ENCODE data around the gene ODF2L. TPM values are rescaled to one million over a fixed set of nuclear protein-coding genes. Genes with fewer than 3 reads are reported as not detected.

Gene ODF2L, protein sequence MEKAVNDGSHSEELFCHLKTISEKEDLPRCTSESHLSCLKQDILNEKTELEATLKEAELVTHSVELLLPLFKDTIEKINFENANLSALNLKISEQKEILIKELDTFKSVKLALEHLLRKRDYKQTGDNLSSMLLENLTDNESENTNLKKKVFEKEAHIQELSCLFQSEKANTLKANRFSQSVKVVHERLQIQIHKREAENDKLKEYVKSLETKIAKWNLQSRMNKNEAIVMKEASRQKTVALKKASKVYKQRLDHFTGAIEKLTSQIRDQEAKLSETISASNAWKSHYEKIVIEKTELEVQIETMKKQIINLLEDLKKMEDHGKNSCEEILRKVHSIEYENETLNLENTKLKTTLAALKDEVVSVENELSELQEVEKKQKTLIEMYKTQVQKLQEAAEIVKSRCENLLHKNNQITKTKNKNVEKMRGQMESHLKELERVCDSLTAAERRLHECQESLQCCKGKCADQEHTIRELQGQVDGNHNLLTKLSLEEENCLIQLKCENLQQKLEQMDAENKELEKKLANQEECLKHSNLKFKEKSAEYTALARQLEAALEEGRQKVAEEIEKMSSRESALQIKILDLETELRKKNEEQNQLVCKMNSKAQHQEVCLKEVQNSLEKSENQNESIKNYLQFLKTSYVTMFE
- total RNA-seq: 23.0 TPM

GRCh38 chr1:86395751-86396497 is at the start of gene ODF2L:
TSS of gene ODF2L (minus strand) at chr1:86396323. CDS start at chr1:86387027, 9,296 bp downstream.
- ATAC-seq: peak; percentile 99

GRCh38 chr1:86445919-86446318 is 49.8 kb upstream of the ODF2L start:
- ATAC-seq: no peak

DNA sequence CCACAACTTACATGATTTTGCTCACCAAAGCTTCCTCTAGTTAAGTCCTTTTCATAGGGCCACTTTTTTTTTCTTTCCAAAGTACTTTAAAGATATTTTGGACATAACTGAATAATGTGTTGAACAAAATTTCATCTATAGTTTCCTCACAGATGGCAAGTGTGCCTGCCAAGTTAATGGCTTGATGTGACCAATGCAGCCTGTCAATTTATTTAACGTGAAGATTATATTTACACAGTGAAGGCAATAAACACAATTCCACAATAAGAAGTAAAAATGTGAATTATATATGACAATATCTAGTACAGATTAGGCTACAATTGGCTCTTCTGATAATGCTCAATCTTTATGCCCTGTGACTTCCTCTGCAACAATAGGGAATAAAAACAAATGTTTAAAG is 45.9 kb upstream of the ODF2L start:
- no peak for ATAC-seq

GRCh38 chr1:86441581-86441980 is 45.5 kb upstream of the ODF2L start:
- no peak for ATAC-seq

- no peak for ATAC-seq
These were observed 39.9 kb upstream of the ODF2L start for GRCh38 chr1:86436041-86436440.

DNA sequence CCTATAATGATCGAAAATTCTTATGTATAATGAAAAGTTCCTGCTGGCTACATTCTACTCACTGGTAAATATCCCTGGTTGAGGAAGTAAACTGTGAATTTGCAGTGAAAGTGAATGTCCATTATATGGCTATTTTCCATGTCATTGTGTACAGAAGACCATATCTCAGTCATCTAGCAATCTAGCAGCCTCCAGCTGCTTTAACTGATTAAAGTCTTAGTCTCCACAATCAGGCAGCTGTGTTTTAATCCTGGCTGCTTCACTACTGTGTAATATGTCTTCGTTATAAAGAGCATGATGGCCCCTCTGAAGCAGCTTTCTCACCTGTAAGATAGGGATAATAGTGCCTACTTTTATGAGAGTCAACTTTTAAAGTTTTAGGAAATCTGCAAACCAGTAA is 39.2 kb upstream of the ODF2L start:
- ATAC-seq: no peak

DNA sequence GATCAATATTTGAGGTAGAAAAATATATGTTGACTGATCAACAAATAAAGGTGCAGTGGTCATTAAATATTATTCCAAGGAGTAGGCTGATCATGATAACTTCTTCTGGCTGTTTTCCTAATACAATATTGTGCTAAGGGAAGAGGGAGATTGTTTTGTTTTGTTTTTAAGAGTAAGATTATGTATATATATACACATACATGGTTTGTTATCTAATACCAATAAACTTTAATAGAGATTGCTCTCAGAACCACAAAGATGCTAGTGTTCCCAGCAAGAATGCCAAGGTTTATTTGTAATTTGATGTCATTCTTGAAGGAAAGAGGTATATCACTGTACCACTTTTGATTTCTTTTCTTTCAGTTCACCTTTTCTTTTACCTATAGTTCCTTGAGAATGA is 37.9 kb upstream of the ODF2L start:
- ATAC-seq: no peak

DNA sequence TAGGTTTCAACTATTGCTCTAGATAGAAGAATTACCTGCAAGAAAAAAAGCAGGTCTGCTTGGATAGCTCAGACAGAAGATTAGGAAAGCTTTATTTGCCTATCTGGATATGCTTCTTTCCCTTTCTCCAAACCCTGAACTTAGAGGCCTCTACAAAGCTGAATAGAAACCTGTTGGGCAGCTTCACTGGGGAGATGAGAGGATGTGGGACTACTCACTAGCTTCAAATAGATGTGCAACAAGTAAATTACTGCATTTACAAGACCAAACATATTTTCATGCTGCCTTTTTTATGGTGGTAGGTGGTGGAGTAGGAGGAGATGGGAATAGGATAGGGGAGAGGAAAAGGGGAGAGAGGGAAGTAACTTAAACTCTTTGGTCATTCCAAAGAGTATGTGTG is 34.3 kb upstream of the ODF2L start:
- ATAC-seq: peak; percentile 89

DNA sequence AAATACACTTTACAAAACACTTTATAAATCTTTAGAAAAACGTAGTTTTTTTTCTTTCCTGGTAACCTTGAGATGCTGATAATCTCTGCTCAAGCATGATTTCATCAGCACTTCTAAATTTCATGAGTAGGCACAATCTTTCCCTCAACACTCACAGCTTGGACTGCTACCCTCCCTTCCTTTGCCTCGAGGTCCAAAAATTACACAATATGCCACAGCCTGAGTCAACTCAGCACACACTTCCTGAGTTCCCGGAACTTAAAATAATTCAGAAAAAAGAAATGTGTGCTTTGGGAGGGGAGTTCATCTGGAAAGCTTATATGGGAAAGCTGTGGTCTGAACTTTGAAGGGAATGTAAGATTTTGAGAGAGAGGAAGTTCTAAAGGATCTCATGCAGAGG is 33.7 kb upstream of the ODF2L start:
- ATAC-seq: peak; percentile 96

- no peak for ATAC-seq
These were observed 33.1 kb upstream of the ODF2L start for GRCh38 chr1:86429122-86429725.

- peak; percentile 88 for ATAC-seq
These were observed 27.8 kb upstream of the ODF2L start, which contains the start of gene CLCA2 for GRCh38 chr1:86423873-86424272. TSS of gene CLCA2 (plus strand) at chr1:86424171. CDS start at chr1:86424248, 77 bp downstream.

- no peak for ATAC-seq
These were observed 27.4 kb upstream of the ODF2L start for GRCh38 chr1:86423473-86423872.

DNA sequence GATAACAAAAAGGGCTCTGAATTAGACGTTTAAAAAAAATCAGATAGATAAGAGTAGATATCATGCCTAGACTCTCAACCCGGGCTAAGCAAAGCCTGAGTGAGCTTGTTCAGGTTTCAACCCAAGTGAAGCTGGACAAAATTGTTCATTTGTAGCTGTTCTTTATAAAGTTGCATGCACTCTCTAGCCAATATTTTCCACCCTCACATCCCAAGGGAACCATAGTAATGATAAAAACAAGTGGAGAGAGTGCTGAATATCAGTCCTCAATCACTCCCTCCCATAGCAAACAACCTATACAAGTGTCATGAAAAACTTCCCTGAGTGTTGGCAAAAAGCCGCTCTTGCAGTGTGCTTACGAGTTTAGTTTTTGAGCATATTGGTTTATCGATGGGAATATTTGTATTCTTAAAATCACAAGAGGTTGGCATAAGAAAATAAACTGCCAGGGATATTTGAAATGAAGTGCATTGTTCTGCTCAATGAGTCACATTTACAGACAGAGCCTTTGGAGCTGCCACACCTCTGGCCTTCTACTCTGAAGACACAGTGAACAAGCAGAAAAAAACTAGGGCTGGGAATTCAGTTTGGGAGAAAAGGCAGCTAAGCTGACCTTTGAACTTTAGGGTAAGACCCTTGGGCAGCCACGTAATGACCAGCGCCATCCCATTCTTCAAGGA is 25.6 kb upstream of the ODF2L start:
- peak; percentile 65 for ATAC-seq

- peak; percentile 57 for ATAC-seq
These were observed 23.3 kb upstream of the ODF2L start for GRCh38 chr1:86419277-86419903.

DNA sequence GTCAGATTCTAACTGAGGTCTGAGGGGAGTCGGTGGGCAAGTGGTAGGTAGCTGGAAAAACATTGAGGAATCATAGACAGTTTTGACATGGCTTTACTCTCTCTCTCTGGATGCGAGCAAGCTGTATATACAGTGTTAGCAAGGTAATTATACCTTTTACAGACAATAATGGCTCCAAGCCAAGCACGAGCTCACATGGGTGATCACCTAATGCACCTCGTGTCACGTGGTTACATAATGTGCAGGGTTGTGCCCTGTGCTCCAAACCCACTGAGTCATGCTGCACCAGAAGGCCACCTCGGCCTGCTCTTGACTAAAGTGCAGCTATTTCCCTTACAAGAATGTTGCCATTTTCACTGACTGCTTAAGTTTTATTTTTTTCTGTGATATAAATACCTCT is 20.2 kb upstream of the ODF2L start:
- peak; percentile 92 for ATAC-seq

- no peak for ATAC-seq
These were observed 14.8 kb upstream of the ODF2L start for GRCh38 chr1:86410879-86411278.

DNA sequence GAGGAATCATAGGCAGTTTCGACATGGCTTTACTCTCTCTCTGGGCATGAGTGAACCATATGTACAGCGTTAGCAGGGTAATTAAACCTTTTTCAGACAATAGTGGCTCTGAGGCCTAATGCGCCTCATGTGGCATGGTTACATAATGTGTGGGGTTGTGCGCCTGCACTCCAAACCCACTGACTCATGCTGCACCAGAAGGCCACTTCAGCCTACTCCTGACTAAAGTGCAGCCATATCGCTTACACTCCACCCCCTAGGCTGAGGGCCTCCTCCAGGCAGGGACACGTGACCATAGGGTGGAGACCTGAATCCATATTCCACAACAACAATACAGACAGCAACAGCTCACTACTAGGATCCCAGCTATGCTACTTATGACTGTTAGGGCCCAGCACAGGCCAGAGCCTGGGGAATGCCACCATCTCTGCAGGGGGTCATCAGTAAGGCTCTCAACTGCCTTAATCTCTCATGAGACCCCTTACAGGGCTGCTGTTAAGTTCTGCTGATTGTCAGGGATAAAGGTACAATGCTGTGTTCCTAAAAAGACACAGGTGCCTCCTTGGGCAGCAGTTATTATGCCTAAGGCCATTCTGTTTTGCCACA is 13.4 kb upstream of the ODF2L start:
- peak; percentile 59 for ATAC-seq

DNA sequence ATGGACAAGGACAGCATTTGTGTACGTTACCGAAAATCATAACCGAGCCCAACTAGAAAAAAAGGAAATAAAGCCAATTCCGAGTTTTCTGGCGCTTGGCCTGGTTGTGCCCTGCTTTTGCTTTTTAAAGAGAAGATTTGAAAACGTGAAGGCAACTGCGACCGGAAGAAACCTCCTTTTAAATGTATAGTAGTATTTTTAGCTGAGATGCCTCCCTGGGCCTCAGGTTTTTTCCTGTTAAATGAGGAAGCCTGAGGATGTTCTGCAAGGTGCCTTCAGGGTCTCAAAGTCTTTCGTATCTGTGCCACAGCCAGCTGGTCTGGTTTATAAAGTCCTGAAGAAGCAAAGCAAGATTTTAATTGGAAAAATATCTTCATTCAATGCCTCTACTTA is 371 bp upstream of the ODF2L start:
- ATAC-seq: no peak

GRCh38 chr1:86394416-86394815 is 1.7 kb downstream of the ODF2L start:
- ATAC-seq: no peak

DNA sequence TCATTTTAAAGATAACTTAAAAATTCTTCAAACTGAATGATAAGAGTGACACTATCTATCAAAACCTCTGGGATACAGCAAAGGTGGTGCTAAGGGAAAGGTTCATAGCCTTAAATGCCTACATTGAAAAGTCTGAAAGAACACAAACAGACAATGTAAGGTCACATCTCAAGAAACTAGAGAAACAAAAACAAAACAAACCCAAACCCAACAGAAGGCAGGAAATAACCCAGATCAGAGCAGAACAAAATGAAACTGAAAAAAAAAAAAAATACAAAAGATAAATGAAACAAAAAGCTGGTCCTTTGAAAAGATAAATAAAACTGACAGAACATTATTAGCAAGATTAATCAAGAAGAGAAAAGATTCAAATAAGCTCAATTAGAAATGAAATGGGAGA is 6.8 kb downstream of the ODF2L start:
- ATAC-seq: no peak

DNA sequence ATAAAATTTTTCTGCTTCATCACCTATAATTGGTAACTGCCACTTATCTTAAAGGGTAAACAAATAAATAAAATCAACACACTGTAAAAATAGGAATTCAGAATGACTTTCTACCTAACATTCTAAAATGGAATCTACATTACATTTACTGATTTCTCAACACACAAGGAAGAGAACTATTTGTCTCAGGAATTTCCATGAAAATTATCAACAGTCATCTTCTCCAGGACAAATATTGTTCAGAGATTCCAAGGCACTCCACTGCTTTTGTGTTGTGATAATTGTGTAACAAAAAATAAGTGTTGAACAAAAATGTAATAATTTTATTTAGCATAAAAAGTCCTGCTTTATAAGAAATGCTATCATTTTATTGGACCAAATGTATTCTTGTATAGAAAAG is 7.3 kb downstream of the ODF2L start:
- no peak for ATAC-seq
